Right atrium auricular region (tissue), 2 donors: ENCODE results near the gene KPNA3. TPM values are rescaled to one million over a fixed set of nuclear protein-coding genes. Genes with fewer than 3 reads are reported as not detected.

Experiments
- DNase-seq: peaks from one replicate; pipeline ENCODE4 v3.0.0-alpha.2; 2019; ENCODE audit warnings: low spot score
- H3K27ac ChIP-seq, 2 donors: fragments of 200-600 bp; sonication (generic); 1 replicate in 1 of 2; 2 replicates in 1 of 2; pipeline ENCODE4 v1.5.1; 2016 to 2019
- H3K27me3 ChIP-seq, 2 donors: fragments of 200-600 bp; sonication (generic); one replicate each; pipeline versions ENCODE4 v1.5.1 to v1.6.0; 2017 to 2019
- H3K36me3 ChIP-seq: fragments of 200-600 bp; sonication (generic); one replicate; pipeline ENCODE4 v1.5.1; 2016
- H3K4me1 ChIP-seq, 2 donors: fragments of 200-600 bp; sonication (generic); one replicate each; pipeline versions ENCODE4 v1.5.1 to v1.6.0; 2017 to 2019
- H3K4me3 ChIP-seq, 2 donors: fragments of 200-600 bp; sonication (generic); 1 replicate in 1 of 2; 2 replicates in 1 of 2; pipeline ENCODE4 v1.5.1; 2017 to 2019; ENCODE audit warnings: mild to moderate bottlenecking in 1 of 2, moderate library complexity in 1 of 2
- H3K9me3 ChIP-seq, 2 donors: fragments of 200-600 bp; sonication (generic); one replicate each; pipeline ENCODE4 v1.5.1; 2019
- total RNA-seq, 2 donors: library from RNA; depleted of rRNA; stranded (reverse); fragments of >200 nt; gene quantifications; one replicate each; pipeline ENCODE4 v1.1.0, GENCODE V29; 2016
- TF ChIP-seq, protein P1 (sequence below), 2 donors: fragments of 200-600 bp; sonication (generic); IDR thresholded peaks; one replicate each; pipeline ENCODE4 v1.5.1; 2019; ENCODE audit warnings: antibody characterized with exemption in 2 of 2

KPNA3 gene
- total RNA-seq, 2 donors from 2014 or later, result 36.6 to 42.0 TPM

DNA sequence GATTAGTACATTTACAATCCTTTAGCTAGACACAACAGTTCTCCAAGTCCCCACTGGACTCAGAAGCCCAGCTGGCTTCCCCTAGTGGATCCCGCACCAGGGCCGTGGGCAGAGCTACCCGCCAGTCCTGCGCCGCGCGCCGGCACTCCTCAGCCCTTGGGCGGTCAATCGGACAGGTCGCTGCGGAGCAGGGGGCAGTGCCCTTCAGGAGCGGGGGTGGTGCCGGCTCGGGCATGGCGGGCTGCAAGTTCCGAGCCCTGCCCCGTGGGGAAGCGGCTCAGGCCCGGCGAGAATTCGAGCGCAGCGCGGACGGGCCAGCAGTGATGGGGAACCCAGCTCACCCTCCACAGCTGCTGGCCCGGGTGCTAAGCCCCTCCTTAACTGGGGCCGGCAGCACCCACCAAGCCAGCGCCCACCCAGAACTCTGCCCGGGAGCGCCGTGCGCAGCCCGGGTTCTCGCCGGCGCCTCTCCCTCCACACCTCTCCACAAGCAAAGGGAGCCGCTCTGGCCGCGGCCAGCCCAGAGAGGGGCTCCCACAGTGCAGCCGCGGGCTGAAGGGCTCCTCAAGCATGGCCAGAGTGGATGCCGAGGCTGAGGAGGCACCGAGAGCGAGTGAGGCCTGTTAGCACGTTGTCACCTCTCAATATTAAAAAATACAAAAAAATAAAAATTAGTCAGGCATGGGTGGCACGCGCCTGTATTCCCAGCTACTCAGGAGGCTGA, 114.1 kb downstream of the KPNA3 start:
- no peak overlapping the region for H3K4me3 ChIP-seq
- H3K27me3 ChIP-seq, result no peaks in the 10 kb centered on the region
- no peaks in the 10 kb centered on the region for H3K4me1 ChIP-seq
- H3K36me3 ChIP-seq, result no peaks in the 10 kb centered on the region
- no peaks in the 10 kb centered on the region for H3K9me3 ChIP-seq
- DNase-seq, result no peak
- no peak overlapping the region for H3K27ac ChIP-seq
- TF ChIP-seq, protein P1, sequence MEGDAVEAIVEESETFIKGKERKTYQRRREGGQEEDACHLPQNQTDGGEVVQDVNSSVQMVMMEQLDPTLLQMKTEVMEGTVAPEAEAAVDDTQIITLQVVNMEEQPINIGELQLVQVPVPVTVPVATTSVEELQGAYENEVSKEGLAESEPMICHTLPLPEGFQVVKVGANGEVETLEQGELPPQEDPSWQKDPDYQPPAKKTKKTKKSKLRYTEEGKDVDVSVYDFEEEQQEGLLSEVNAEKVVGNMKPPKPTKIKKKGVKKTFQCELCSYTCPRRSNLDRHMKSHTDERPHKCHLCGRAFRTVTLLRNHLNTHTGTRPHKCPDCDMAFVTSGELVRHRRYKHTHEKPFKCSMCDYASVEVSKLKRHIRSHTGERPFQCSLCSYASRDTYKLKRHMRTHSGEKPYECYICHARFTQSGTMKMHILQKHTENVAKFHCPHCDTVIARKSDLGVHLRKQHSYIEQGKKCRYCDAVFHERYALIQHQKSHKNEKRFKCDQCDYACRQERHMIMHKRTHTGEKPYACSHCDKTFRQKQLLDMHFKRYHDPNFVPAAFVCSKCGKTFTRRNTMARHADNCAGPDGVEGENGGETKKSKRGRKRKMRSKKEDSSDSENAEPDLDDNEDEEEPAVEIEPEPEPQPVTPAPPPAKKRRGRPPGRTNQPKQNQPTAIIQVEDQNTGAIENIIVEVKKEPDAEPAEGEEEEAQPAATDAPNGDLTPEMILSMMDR (IDR thresholded peaks at IDR 0.05), result no peak

DNA sequence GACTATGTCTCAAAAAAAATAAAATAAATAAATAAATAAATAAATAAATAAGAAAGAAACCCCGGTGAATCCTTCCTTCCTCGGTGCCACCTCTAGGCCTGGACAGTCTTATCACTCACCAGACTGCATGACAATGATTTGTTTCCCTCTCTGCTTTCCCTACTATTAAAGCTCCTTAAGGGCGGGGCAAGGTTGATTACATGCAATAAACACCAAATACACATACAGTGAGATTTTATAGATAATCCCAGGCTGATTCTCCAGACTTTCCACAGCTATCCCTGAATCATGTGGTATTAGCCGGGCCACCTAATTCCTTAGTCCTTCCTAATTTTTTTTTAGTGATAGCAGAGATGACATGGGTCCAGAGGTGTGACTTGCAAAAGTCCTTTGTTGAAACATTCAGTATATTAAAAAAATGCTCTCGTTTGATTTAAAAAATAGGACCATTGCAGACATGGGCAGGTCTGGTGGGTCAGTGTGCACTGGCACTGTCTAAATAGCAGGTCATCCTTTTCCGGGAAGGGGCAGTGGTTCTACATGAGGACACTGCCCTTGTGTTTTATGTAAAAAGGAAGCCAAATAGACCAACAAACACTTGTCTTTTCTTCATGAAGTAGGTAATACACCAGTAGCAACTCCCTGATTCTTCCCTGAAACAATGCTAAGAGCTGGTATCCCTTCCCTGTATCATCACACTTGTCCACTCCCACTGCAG, 115.7 kb downstream of the KPNA3 start:
- Histone ChIP-seq H3K36me3 (no peaks in the 10 kb centered on the region), H3K9me3 (no peaks in the 10 kb centered on the region), H3K27ac (no peak overlapping the region), H3K27me3 (no peaks in the 10 kb centered on the region), H3K4me3 (no peak overlapping the region), H3K4me1 (no peaks in the 10 kb centered on the region)
- no peak for DNase-seq
- TF ChIP-seq, protein P1 (IDR thresholded peaks at IDR 0.05), result no peak

DNA sequence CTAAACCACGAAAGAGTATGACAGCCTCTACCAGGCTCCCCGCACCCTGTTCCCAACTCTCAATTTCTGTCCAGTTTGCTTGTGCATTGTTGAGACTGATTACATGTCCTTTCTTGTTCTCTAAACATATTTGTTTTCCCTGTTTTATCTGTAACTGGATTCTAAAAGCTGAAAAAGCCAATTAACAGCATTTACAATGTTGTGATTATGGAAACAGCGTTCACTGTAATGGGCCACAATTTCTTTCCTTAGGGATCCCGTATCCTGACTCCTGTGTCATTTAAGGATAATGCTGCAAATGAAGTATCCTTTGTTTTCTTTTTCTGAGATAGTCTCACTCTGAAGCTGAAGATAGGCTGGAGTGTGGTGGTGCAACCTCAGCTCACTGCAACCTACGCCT, 121.7 kb downstream of the KPNA3 start:
- no peaks in the 10 kb centered on the region for H3K4me1 ChIP-seq
- TF ChIP-seq, protein P1 (IDR thresholded peaks at IDR 0.05), result no peak
- DNase-seq, result no peak
- H3K4me3 ChIP-seq, result no peak overlapping the region
- no peaks in the 10 kb centered on the region for H3K9me3 ChIP-seq
- H3K36me3 ChIP-seq, result no peaks in the 10 kb centered on the region
- H3K27me3 ChIP-seq, result no peaks in the 10 kb centered on the region
- H3K27ac ChIP-seq, result no peak overlapping the region

DNA sequence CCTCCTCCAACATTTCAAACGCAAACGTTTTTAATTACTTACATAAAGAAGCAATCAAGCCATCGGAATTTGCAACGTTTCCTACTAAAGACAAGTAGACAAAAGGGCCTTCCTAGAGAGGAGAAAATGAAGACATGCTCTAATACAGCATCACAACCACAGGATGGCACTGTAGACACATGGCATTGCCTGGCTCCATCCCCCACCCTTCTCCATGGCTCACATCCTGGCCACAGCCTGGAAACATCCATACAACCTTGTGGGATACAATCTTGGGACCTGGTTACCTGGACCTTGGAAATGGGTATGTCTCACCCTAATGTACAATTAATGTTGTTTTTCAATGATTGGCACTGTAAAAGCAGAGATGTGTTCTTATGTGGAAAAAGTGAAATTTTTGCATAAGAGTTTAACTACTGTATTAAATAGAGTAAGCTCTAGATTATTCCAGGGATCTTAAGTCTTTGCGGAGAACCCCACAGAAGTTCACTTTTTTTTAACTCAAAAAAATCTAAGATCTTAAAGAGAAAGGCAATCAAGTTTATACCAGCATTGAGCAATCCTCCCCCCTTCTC, 122.7 kb downstream of the KPNA3 start:
- H3K27ac ChIP-seq, result no peak overlapping the region

DNA sequence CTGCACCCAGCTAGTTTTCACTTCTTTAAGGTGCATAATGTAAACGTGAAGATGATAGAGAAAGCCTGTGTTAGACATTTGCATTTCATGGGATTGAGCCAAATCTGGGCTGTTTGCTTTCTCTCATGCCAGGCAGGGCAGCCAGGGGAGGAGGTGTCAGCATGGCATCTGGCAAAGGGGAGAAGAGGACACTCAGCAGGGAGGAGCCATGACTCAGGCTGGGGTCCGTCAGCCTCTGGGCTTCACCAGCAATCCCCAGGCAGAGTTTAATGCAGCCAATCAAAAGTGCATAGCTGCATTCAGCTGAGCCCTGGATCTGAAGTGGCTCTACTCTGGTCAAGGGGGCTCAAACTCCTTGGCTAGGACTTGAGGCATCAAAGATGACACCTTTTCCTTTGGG, 124.7 kb downstream of the KPNA3 start:
- no peaks in the 10 kb centered on the region for H3K4me1 ChIP-seq
- DNase-seq, result no peak
- H3K27me3 ChIP-seq, result no peaks in the 10 kb centered on the region
- H3K4me3 ChIP-seq, result no peak overlapping the region
- H3K36me3 ChIP-seq, result no peaks in the 10 kb centered on the region
- no peak overlapping the region for H3K27ac ChIP-seq
- TF ChIP-seq, protein P1 (IDR thresholded peaks at IDR 0.05), result no peak
- H3K9me3 ChIP-seq, result no peaks in the 10 kb centered on the region

More for the DNA sequence above, 122.7 kb downstream of the KPNA3 start:
- Histone ChIP-seq H3K9me3 (no peaks in the 10 kb centered on the region), H3K27me3 (no peaks in the 10 kb centered on the region), H3K4me3 (no peak overlapping the region), H3K36me3 (no peaks in the 10 kb centered on the region), H3K4me1 (no peaks in the 10 kb centered on the region)
- TF ChIP-seq, protein P1 (IDR thresholded peaks at IDR 0.05), result peak; percentile 48 to 84
- no peak for DNase-seq
